Esophagus squamous epithelium (tissue), 4 donors: ENCODE measurements around the gene C15orf62.

Source experiments
- CTCF ChIP-seq, 6 experiments: fragments of 450-650 bp in 4 of 6; fragments of 200-600 bp in 2 of 6; sonication (generic) in 2 of 6; IDR thresholded peaks; one replicate each; pipeline ENCODE4 v1.5.1; 2016 to 2019; ENCODE audit warnings: antibody characterized with exemption in 6 of 6, mild to moderate bottlenecking in 4 of 6, moderate library complexity in 4 of 6
- POLR2A ChIP-seq, 4 donors: fragments of 450-650 bp; IDR thresholded peaks; one replicate each; pipeline ENCODE4 v1.6.1; 2017; ENCODE audit warnings: antibody characterized with exemption in 4 of 4, mild to moderate bottlenecking in 4 of 4, moderate library complexity in 3 of 4

GRCh38 chr15:40739854-40740253, 29.9 kb upstream of the C15orf62 start:
- TF ChIP-seq POLR2A (IDR thresholded peaks at IDR 0.05) (no peak), CTCF (IDR thresholded peaks at IDR 0.05) (no peak)
